ENCODE data around the gene CALU. TPM values are rescaled to one million over a fixed set of nuclear protein-coding genes. Genes with fewer than 3 reads are reported as not detected.

CALU gene
- total RNA-seq, 2 experiments from 2014 or later: 28.4 to 29.9 TPM

DNA sequence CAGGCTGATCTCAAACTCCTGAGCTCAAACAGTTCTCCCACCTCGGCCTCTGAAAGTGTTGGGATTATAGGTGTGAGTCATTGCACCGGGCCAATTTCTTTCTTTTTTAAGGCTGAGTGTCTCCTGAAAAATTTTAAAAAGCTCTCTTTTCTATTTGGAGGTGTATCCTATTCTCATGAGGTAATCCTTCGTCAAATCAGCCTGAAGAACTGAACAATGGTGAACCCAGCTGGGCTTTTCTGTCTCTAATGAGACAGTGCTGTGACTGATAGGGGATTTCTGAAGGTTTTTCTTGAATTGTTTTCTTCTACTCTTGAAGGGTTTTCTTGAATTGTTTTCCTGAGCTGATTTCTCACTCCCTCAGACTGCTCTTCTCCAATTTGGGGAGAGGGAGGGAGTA lies 30.9 kb upstream of the CALU start:
- no peaks in the 10 kb centered on the region for H3K36me3 Mint-ChIP-seq (ENCODE audit: low read depth)
- TF ChIP-seq, protein P1, sequence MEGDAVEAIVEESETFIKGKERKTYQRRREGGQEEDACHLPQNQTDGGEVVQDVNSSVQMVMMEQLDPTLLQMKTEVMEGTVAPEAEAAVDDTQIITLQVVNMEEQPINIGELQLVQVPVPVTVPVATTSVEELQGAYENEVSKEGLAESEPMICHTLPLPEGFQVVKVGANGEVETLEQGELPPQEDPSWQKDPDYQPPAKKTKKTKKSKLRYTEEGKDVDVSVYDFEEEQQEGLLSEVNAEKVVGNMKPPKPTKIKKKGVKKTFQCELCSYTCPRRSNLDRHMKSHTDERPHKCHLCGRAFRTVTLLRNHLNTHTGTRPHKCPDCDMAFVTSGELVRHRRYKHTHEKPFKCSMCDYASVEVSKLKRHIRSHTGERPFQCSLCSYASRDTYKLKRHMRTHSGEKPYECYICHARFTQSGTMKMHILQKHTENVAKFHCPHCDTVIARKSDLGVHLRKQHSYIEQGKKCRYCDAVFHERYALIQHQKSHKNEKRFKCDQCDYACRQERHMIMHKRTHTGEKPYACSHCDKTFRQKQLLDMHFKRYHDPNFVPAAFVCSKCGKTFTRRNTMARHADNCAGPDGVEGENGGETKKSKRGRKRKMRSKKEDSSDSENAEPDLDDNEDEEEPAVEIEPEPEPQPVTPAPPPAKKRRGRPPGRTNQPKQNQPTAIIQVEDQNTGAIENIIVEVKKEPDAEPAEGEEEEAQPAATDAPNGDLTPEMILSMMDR (IDR thresholded peaks at IDR 0.05): no peak

GRCh38 chr7:128708824-128709223 lies 30.3 kb upstream of the CALU start:
- intact Hi-C loops (cut with DNase I, micrococcal nuclease): no loop called here

More for the DNA sequence above, 30.9 kb upstream of the CALU start:
- ChIA-PET POLR2A (no interaction called here), CTCF (no interaction called here)
- Histone ChIP-seq H3K4me3 (ENCODE audit: low read length) (no peak overlapping the region), H3K9me3 (ENCODE audit: control insufficient read depth in 1 of 2, insufficient read depth in 1 of 2, low read length in 2 of 2) (peaks cover 0 to 4% of the 10 kb centered on the region in 2 experiments), H3K27me3 (ENCODE audit: control insufficient read depth in 1 of 2, insufficient read depth in 2 of 2, low read length in 2 of 2) (no peaks in the 10 kb centered on the region), H3K4me1 (ENCODE audit: insufficient read depth, low read length) (no peaks in the 10 kb centered on the region), H3K36me3 (ENCODE audit: insufficient read depth, low read length) (no peaks in the 10 kb centered on the region), H3K27ac (ENCODE audit: low read depth in 1 of 2, low read length in 2 of 2) (no peak overlapping the region)
- H3K4me3 Mint-ChIP-seq: no peak overlapping the region
- no peaks in the 10 kb centered on the region for H3K9me3 Mint-ChIP-seq
- no peak overlapping the region for H3K27ac Mint-ChIP-seq
- peaks cover 8% of the 10 kb centered on the region for H3K27me3 Mint-ChIP-seq
- DNase-seq (no peak), ATAC-seq (ENCODE audit: poor library complexity) (no peak)
- no peaks in the 10 kb centered on the region for H3K4me1 Mint-ChIP-seq (ENCODE audit: low read depth)
- intact Hi-C loops (cut with DNase I, micrococcal nuclease): no loop called here

DNA sequence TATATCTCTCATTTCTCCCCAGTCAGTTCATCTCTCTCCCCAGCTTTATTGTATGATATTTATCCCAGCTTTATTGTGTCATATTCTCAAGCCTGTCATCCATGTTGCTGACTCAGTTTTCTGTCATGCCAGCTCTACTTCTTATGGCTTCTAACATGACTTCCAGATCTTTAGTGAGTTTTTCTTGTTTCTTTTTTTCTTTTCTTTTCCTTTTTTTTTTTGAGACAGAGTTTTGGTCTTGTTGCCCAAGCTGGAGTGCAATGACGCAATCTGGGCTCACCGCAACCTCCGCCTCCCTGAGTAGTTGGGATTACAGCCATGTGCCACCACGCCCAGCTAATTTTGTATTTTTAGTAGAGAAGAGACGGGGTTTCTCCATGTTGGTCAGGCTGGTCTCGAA lies 28.7 kb upstream of the CALU start:
- H3K9me3 ChIP-seq (ENCODE audit: control insufficient read depth in 1 of 2, insufficient read depth in 1 of 2, low read length in 2 of 2): peaks cover 0 to 4% of the 10 kb centered on the region in 2 experiments
- CTCF ChIA-PET: no interaction called here
- H3K4me1 Mint-ChIP-seq (ENCODE audit: low read depth): no peaks in the 10 kb centered on the region
- no peak overlapping the region for H3K4me3 Mint-ChIP-seq
- ATAC-seq (ENCODE audit: poor library complexity): no peak
- TF ChIP-seq, protein P1 (IDR thresholded peaks at IDR 0.05): no peak
- H3K27ac Mint-ChIP-seq: no peak overlapping the region
- peaks cover 17% of the 10 kb centered on the region for H3K27me3 Mint-ChIP-seq
- H3K4me1 ChIP-seq (ENCODE audit: insufficient read depth, low read length): no peaks in the 10 kb centered on the region
- intact Hi-C loops (cut with DNase I, micrococcal nuclease): no loop called here
- no peaks in the 10 kb centered on the region for H3K36me3 Mint-ChIP-seq (ENCODE audit: low read depth)
- no peak for DNase-seq
- H3K9me3 Mint-ChIP-seq: no peaks in the 10 kb centered on the region
- POLR2A ChIA-PET: interaction anchor here (0.6 kb wide), 1 partner anchor 1141 kb away, joined by 4 read pairs; no protein-coding TSS in a partner anchor
- no peak overlapping the region for H3K27ac ChIP-seq (ENCODE audit: low read depth in 1 of 2, low read length in 2 of 2)
- H3K36me3 ChIP-seq (ENCODE audit: insufficient read depth, low read length): no peaks in the 10 kb centered on the region
- peaks cover 1 to 4% of the 10 kb centered on the region in 2 experiments for H3K27me3 ChIP-seq (ENCODE audit: control insufficient read depth in 1 of 2, insufficient read depth in 2 of 2, low read length in 2 of 2)
- H3K4me3 ChIP-seq (ENCODE audit: low read length): no peak overlapping the region

More at GRCh38 chr7:128708824-128709223, 30.3 kb upstream of the CALU start:
- ChIA-PET POLR2A (no interaction called here), CTCF (no interaction called here)
- TF ChIP-seq, protein P1 (IDR thresholded peaks at IDR 0.05): no peak
- Mint-ChIP-seq H3K9me3 (no peaks in the 10 kb centered on the region), H3K27ac (no peak overlapping the region), H3K4me1 (ENCODE audit: low read depth) (no peaks in the 10 kb centered on the region), H3K36me3 (ENCODE audit: low read depth) (no peaks in the 10 kb centered on the region), H3K4me3 (no peak overlapping the region), H3K27me3 (peaks cover 8% of the 10 kb centered on the region)
- Histone ChIP-seq H3K27ac (ENCODE audit: low read depth in 1 of 2, low read length in 2 of 2) (no peak overlapping the region), H3K4me1 (ENCODE audit: insufficient read depth, low read length) (no peaks in the 10 kb centered on the region), H3K27me3 (ENCODE audit: control insufficient read depth in 1 of 2, insufficient read depth in 2 of 2, low read length in 2 of 2) (no peaks in the 10 kb centered on the region), H3K4me3 (ENCODE audit: low read length) (no peak overlapping the region), H3K36me3 (ENCODE audit: insufficient read depth, low read length) (no peaks in the 10 kb centered on the region), H3K9me3 (ENCODE audit: control insufficient read depth in 1 of 2, insufficient read depth in 1 of 2, low read length in 2 of 2) (peaks cover 0 to 4% of the 10 kb centered on the region in 2 experiments)
- ATAC-seq (ENCODE audit: poor library complexity): no peak
- no peak for DNase-seq
